ENCODE data around the gene C11orf91. TPM values are rescaled to one million over a fixed set of nuclear protein-coding genes. Genes with fewer than 3 reads are reported as not detected.
"Not testable (repeated sequence)": the region's sequence is repeated elsewhere in the genome, so short reads cannot be mapped to it uniquely, and the experiment has no call there.

Gene C11orf91
- total RNA-seq, 1 experiment from 2014 or later = not detected

DNA sequence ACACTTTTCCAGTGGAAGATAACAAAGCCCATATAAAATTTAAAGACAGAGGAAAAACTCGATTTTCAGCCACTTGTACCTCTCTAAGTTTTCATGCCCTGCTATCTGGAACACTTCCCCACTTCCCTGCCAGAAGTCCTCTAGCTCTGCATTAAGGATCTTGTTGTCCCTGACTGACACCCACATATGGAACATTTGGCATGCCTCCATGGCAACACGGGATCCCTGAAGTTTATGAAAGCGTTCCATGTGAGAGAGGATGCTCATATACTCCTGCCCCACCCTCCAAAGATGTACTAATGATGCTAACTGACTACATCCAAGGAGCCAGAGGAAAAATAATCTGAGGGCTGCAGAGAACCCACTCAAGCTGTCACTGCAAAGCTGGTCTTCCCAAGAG, 8.8 kb upstream of the C11orf91 start:
- Histone ChIP-seq H3K36me3 (peaks cover 8% of the 10 kb centered on the region; the same call in 1 of the 2 replicates), H3K4me1 (peaks cover 9% of the 10 kb centered on the region), H3K27ac (no peak overlapping the region), H3K4me3 (no peak overlapping the region), H3K9me3 (replicated peaks) (no peaks in the 10 kb centered on the region), H3K27me3 (no peaks in the 10 kb centered on the region)
- DNase-seq = peak; percentile 74 to 86

DNA sequence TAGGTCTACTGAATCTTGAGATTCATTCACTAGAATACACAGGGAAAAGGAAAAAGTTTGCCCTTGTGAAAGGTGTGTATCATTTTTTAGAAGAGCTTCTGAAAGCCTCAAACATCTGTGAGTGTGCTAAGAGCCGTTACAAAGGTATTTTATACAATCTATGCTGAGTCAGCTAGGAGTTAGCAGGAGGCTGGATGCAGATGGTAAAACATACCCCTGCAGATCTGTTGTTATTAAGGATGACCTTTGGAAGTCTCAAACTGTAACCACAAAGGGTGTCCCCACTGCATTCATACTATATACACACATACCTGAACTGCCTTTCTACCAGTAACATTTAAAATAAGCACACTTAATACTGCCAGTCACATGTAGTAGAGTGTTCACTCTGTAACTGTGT, 8.4 kb upstream of the C11orf91 start:
- H3K4me1 ChIP-seq = peaks cover 9% of the 10 kb centered on the region
- H3K4me3 ChIP-seq = no peak overlapping the region
- no peak overlapping the region for H3K27ac ChIP-seq
- DNase-seq = no peak
- H3K9me3 ChIP-seq (replicated peaks) = no peaks in the 10 kb centered on the region
- peaks cover 6% of the 10 kb centered on the region; the same call in 1 of the 2 replicates for H3K36me3 ChIP-seq
- no peaks in the 10 kb centered on the region for H3K27me3 ChIP-seq

DNA sequence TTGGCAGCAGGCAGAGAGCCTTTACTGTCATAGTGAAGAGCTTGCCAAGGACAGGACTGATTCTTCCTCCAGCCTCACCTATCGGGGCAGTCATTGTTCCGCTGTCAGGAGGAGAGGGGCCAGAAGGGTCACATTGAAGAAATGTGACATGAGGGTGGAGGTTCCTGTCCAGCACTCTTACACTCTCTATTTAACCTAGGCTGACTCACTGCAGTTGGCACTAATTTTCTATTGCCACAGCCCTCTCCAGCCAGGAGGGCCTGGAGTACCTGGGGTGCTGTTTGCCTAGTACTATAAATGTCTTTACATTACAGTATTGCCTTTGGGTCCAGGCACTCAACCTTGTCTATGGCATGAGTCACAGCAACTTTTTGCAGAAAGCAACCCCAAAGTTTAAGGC, 7.2 kb upstream of the C11orf91 start:
- not testable (repeated sequence) for DNase-seq; H3K27me3 ChIP-seq; H3K27ac ChIP-seq; H3K9me3 ChIP-seq (replicated peaks); H3K36me3 ChIP-seq; H3K4me3 ChIP-seq
- H3K4me1 ChIP-seq = peaks cover 11% of the 10 kb centered on the region

DNA sequence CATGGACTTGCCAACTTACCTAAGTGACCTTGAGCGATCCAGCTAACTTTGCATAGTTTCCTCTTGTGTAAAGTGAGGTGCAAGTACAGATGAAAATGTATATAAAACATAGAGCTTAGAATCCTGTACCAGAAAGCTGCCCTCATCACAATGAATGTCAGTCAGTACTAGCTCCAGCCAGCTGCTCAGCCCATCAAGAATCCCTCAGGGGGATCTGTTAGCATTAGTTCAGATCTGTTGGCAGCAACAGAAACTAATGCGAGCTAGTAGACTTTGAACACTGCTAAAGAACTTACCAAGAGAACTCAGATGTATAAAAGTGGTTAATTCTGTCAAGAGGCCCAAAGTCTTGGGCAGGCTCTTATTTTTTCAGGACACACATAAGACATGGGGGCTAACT, 6.3 kb upstream of the C11orf91 start:
- Histone ChIP-seq H3K4me1 (peaks cover 20% of the 10 kb centered on the region), H3K9me3 (replicated peaks) (no peaks in the 10 kb centered on the region), H3K27me3 (no peaks in the 10 kb centered on the region), H3K4me3 (no peak overlapping the region), H3K36me3 (peaks cover 6% of the 10 kb centered on the region; the same call in 1 of the 2 replicates), H3K27ac (no peak overlapping the region)
- no peak for DNase-seq

GRCh38 chr11:33706546-33706945, 5.9 kb upstream of the C11orf91 start:
- H3K9me3 ChIP-seq (replicated peaks) = no peaks in the 10 kb centered on the region
- peaks cover 22% of the 10 kb centered on the region for H3K4me1 ChIP-seq
- H3K27ac ChIP-seq = no peak overlapping the region
- H3K4me3 ChIP-seq = no peak overlapping the region
- H3K27me3 ChIP-seq = no peaks in the 10 kb centered on the region
- DNase-seq = no peak
- peaks cover 5% of the 10 kb centered on the region; the same call in 1 of the 2 replicates for H3K36me3 ChIP-seq

DNA sequence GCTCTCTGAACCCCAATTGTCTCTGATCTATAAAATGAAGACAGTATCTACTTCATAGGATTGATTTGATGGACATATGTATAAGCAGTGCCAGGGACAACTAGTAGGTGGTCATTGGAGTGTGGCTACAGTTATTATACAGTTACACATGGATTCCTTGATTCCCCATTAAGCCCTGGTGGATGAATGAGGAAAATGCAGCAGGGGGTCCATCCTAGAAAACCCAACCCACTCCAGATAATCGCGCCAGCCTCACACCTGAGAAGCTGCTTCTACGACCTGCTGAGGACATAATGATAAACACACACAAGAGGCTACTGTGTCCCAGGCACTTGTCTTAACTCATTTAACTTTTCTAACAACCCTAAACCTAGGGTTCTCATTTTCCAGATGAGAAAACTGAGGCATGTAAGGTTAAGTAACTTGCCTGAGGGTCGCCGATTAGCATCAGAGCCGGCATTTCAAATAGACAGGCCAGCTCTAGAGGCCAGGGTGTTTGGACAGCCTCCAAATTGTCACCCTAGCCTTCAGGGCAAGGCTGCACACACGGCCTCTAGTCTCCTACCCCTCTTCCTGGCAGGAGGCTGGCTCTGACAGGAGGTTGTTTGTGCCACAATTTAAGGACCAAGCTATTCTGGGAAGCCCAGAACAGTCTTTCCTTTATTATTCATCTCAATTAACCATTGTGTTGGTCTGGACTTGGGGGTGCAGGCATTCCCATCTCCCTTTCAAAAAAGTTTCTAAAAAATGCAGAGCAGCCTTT, 3.8 kb upstream of the C11orf91 start:
- no peak overlapping the region for H3K27ac ChIP-seq
- H3K4me1 ChIP-seq = peaks cover 27% of the 10 kb centered on the region
- H3K9me3 ChIP-seq (replicated peaks) = no peaks in the 10 kb centered on the region
- no peak for DNase-seq
- H3K4me3 ChIP-seq = no peak overlapping the region
- no peaks in the 10 kb centered on the region for H3K27me3 ChIP-seq
- no peaks in the 10 kb centered on the region for H3K36me3 ChIP-seq

GRCh38 chr11:33703788-33704187, 3.2 kb upstream of the C11orf91 start:
- Histone ChIP-seq H3K36me3 (no peaks in the 10 kb centered on the region), H3K9me3 (replicated peaks) (no peaks in the 10 kb centered on the region), H3K4me3 (no peak overlapping the region), H3K4me1 (peaks cover 22% of the 10 kb centered on the region), H3K27me3 (no peaks in the 10 kb centered on the region), H3K27ac (no peak overlapping the region)
- no peak for DNase-seq

GRCh38 chr11:33703234-33703633, 2.6 kb upstream of the C11orf91 start:
- no peak overlapping the region for H3K27ac ChIP-seq
- DNase-seq = no peak
- no peaks in the 10 kb centered on the region for H3K36me3 ChIP-seq

GRCh38 chr11:33701302-33702230, 940 bp upstream of the C11orf91 start:
- Histone ChIP-seq H3K27ac (peak overlapping the region; percentile 64), H3K9me3 (replicated peaks) (no peaks in the 10 kb centered on the region), H3K4me1 (peaks cover 19% of the 10 kb centered on the region)

More at GRCh38 chr11:33703234-33703633, 2.6 kb upstream of the C11orf91 start:
- Histone ChIP-seq H3K4me1 (peaks cover 19% of the 10 kb centered on the region), H3K9me3 (replicated peaks) (no peaks in the 10 kb centered on the region), H3K27me3 (no peaks in the 10 kb centered on the region), H3K4me3 (no peak overlapping the region)

GRCh38 chr11:33700063-33700501, 544 bp downstream of the C11orf91 start:
- peaks cover 19% of the 10 kb centered on the region for H3K4me1 ChIP-seq
- peak overlapping the region; percentile 63 for H3K4me3 ChIP-seq

More at GRCh38 chr11:33701302-33702230, 940 bp upstream of the C11orf91 start:
- Histone ChIP-seq H3K4me3 (peak overlapping the region; percentile 63), H3K27me3 (no peaks in the 10 kb centered on the region), H3K36me3 (no peaks in the 10 kb centered on the region)
- peak; percentile 50 to 77 for DNase-seq

DNA sequence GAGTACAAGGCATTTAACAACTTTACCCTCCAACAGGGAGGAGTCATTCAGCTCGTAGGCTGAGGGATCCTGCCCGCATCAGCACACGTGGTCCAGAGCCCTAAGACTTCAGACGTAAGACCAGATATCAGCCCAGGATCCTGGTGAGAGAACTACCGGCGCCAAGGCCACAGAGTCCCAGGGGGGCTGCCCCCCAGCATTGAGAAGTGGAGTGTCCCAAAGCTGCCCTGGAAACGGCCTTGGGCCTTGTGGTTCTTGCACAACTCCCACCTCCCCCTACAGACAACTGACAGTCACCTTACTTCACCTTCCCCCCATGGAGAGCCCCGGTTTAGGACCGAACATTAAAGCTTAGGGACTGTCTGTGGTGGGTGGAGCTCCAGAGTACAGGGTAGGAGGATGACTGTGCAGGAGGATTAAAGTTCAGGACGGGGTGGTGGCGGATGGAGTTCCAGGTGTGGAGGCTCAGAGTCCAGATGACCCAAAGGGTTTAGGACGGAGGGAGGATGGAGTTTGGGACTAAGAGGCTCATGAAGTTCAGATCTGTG, 1.0 kb downstream of the C11orf91 start:
- H3K9me3 ChIP-seq (replicated peaks) = no peaks in the 10 kb centered on the region
- H3K4me1 ChIP-seq = peaks cover 19% of the 10 kb centered on the region
- H3K27ac ChIP-seq = peak overlapping the region; percentile 53; the same call in 1 of the 2 replicates
- H3K36me3 ChIP-seq = no peaks in the 10 kb centered on the region
- peak overlapping the region; percentile 63 for H3K4me3 ChIP-seq
- no peaks in the 10 kb centered on the region for H3K27me3 ChIP-seq
- no peak for DNase-seq

More at GRCh38 chr11:33700063-33700501, 544 bp downstream of the C11orf91 start:
- no peaks in the 10 kb centered on the region for H3K27me3 ChIP-seq
- DNase-seq = peak in 1 of 2 experiments; percentile 44
- H3K36me3 ChIP-seq = no peaks in the 10 kb centered on the region
- H3K27ac ChIP-seq = peak overlapping the region; percentile 53; the same call in 1 of the 2 replicates
- H3K9me3 ChIP-seq (replicated peaks) = no peaks in the 10 kb centered on the region

DNA sequence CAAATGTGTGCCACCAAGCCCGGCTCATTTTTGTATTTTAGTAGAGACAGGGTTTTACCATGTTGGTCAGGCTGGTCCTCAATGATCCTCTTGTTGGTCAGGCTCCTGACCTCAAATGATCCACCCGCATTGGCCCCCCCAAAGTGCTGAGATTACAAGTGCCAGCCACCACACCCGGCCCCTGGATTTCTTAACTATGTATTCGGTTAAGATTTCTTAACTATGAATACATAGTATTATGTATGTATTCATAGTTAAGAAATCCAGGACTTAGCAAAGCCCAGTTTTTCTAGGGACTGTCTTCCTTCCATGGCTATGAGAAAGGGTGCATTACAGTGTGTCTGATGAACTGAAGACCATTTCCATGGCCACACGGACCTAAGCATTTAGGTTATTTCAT, 1.7 kb downstream of the C11orf91 start:
- DNase-seq = no peak
- Histone ChIP-seq H3K9me3 (replicated peaks) (no peaks in the 10 kb centered on the region), H3K27ac (no peak overlapping the region), H3K4me1 (peaks cover 19% of the 10 kb centered on the region), H3K27me3 (no peaks in the 10 kb centered on the region), H3K36me3 (no peaks in the 10 kb centered on the region), H3K4me3 (no peak overlapping the region)

- Histone ChIP-seq H3K4me1 (peaks cover 22% of the 10 kb centered on the region), H3K9me3 (replicated peaks) (no peaks in the 10 kb centered on the region), H3K27ac (no peak overlapping the region), H3K27me3 (no peaks in the 10 kb centered on the region), H3K36me3 (no peaks in the 10 kb centered on the region), H3K4me3 (no peak overlapping the region)
- no peak for DNase-seq
These were observed 2.6 kb downstream of the C11orf91 start for GRCh38 chr11:33697997-33698396.

DNA sequence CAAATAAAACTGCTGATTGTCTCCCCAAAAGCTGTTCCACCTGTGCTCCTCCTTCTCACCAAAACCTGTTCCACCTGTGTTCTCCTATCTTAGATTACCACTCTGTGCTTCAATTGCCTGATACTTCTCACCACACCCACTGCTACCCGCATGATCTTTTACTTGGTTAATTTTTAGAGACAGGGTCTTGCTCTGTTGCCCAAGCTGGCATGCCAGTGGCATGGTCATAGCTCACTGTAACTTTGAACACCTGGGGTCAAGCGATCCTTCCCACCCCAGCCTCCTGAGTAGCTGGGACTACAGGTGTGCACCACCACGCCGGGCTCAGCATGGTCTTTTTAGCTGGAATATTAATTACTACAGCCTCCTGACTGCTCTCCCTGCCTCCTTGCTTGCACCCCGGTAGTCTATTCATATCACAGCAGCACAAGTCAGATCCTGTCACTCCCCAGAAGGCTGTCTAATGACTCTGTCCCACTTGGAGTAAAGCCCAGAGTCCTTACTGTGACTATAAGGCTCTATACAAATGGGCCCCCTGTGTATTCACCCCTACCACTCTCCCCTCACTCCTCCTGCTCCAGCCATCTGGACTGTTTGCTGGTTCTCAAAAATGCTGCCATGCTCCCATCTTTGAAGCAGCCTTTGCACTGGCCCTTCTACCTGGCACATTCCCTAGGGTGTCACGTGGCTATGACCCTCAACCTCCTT, 3.5 kb downstream of the C11orf91 start:
- Histone ChIP-seq H3K27ac (no peak overlapping the region), H3K27me3 (no peaks in the 10 kb centered on the region), H3K4me3 (no peak overlapping the region), H3K36me3 (no peaks in the 10 kb centered on the region), H3K9me3 (replicated peaks) (no peaks in the 10 kb centered on the region), H3K4me1 (peaks cover 19% of the 10 kb centered on the region)
- no peak for DNase-seq

Measured in SJCRH30 (cell line).